GM12864 (cell line): ENCODE data around the gene FITM1.

ENCODE experiments used
- DNase-seq: peaks from one replicate; pipeline ENCODE4 v3.0.0-alpha.2; 2011; ENCODE audit warnings: low read depth
- H3K4me3 ChIP-seq: 2 replicates; pipeline ENCODE4 v1.5.1; 2011; ENCODE audit warnings: mild to moderate bottlenecking, low read depth, low read length, control low read depth
- TF ChIP-seq, protein P1 (sequence below): IDR thresholded peaks from 2 replicates; pipeline ENCODE4 v1.5.1; 2011; ENCODE audit warnings: low read depth, mild to moderate bottlenecking, moderate library complexity, low read length, control low read depth, inconsistent platforms; ENCODE audit errors: missing control alignments

Gene FITM1

DNA sequence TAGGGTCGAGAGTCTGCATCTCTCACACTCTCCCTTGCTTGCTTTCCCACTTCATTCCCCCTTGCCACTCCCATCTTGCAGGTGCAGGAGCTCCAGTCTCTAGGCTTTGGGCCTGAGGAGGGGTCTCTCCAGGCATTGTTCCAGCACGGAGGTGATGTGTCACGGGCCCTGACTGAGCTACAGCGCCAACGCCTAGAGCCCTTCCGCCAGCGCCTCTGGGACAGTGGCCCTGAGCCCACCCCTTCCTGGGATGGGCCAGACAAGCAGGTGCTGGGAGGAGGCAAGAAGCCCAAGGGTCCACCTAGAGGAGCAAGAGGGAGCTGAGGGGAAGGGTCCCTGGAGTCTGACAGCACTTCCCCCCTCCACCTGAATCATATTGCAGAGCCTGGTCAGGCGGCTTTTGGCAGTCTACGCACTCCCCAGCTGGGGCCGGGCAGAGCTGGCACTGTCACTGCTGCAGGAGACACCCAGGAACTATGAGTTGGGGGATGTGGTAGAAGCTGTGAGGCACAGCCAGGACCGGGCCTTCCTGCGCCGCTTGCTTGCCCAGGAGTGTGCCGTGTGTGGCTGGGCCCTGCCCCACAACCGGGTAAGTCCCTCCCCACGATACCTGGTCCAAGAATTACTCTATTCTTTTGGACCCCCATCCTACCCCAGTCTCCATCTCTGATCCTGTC is 21.1 kb downstream of the FITM1 start:
- TF ChIP-seq, protein P1, sequence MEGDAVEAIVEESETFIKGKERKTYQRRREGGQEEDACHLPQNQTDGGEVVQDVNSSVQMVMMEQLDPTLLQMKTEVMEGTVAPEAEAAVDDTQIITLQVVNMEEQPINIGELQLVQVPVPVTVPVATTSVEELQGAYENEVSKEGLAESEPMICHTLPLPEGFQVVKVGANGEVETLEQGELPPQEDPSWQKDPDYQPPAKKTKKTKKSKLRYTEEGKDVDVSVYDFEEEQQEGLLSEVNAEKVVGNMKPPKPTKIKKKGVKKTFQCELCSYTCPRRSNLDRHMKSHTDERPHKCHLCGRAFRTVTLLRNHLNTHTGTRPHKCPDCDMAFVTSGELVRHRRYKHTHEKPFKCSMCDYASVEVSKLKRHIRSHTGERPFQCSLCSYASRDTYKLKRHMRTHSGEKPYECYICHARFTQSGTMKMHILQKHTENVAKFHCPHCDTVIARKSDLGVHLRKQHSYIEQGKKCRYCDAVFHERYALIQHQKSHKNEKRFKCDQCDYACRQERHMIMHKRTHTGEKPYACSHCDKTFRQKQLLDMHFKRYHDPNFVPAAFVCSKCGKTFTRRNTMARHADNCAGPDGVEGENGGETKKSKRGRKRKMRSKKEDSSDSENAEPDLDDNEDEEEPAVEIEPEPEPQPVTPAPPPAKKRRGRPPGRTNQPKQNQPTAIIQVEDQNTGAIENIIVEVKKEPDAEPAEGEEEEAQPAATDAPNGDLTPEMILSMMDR: no peak
- no peak overlapping the region for H3K4me3 ChIP-seq
- no peak for DNase-seq

- TF ChIP-seq, protein P1: no peak
- DNase-seq: no peak
- H3K4me3 ChIP-seq: no peak overlapping the region
These were observed 24.6 kb downstream of the FITM1 start for GRCh38 chr14:24155100-24155499.

DNA sequence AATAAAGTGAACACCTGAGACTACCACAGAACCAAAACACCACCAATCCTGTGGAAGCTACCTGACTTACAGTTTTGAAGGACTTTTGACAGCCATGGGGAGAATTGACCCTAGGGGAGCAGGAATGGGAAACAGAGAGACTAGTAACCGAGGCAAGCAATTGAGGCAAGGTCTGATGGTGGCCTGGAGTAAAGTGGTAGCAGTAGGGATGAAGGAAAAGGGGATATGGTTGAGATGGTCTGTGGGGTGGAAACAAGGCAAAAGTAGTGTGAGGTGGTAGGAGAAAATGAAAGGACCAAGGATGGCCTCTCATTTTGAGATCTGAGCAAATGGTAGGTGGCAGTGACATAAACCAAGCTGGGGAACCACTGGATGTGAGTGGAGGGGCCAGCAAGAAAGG is 26.4 kb downstream of the FITM1 start:
- no peak for DNase-seq
- TF ChIP-seq, protein P1: no peak
- H3K4me3 ChIP-seq: no peak overlapping the region

GRCh38 chr14:24157331-24157730 is 26.9 kb downstream of the FITM1 start:
- no peak overlapping the region for H3K4me3 ChIP-seq
- TF ChIP-seq, protein P1: no peak
- DNase-seq: no peak

DNA sequence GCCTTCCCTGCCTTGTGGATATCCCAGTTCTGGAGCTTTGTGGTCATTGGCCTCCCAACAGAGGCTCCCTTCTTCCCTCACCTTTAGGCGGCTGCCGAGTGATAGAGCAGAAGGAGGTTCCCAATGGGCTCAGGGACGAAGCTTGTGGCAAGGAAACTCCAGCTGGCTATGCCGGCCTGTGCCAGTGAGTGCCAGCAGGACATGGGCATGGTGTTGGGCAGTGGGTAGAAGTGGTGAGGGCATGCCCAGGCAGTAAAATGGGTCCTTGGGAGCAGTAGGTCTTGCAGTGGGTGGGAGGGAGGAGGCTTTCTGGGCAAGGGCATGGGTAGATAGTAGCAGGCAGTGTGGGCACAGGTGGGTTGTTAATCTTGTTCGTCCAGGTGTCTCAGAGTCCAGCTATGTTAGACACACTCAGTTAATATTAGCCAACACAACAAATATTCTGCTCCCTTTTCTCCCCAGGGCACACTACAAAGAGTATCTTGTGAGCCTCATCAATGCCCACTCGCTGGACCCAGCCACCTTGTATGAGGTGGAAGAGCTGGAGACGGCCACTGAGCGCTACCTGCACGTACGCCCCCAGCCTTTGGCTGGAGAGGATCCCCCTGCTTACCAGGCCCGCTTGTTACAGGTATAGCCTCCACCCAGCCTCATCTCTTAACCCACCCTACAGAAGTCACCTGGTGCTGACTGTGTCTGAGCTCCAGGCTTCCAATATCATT is 29.5 kb downstream of the FITM1 start:
- DNase-seq: no peak
- TF ChIP-seq, protein P1: no peak

GRCh38 chr14:24160499-24160849 is 30.0 kb downstream of the FITM1 start:
- no peak for DNase-seq
- no peak overlapping the region for H3K4me3 ChIP-seq
- TF ChIP-seq, protein P1: no peak

More for the DNA sequence above, 29.5 kb downstream of the FITM1 start:
- no peak overlapping the region for H3K4me3 ChIP-seq
